ENCODE measurements around the gene PPIE.

DNA sequence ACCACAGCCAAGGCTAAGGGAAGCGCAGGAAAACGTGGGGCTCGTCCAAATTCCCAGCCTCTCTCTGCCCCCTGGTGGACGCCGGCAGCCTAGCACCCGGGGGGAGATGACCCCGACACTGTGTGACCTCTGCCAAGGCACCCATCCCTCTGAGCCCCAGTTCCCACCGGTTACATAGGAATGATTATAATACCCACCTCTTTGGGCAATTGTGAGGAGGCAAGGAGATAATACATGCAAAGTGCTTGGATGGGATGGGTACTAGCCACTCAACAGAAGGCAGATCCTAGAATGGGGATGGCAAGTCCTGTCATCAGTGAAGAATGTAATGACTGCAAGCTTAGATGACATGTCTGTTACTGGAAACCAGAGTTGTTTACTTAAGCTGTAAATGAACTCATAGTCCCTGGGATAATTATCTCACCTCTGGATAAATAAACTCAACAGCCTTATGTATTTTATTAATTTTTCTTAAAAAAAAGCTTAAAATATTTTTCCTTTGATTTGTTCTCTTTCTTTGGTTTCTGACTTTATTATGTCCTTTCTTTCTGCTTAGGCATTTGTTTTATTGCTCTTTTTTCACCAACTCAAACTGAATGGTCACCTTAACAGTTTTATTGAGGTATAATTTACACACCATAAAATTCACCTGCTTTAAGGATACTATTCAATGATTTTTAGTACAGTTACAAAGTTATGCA lies 61.2 kb downstream of the PPIE start:
- TF ChIP-seq, protein P1, sequence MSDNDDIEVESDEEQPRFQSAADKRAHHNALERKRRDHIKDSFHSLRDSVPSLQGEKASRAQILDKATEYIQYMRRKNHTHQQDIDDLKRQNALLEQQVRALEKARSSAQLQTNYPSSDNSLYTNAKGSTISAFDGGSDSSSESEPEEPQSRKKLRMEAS (IDR thresholded peaks at IDR 0.05; ENCODE audit: low read depth): no peak
- no peak for TF ChIP-seq NRF1 (IDR thresholded peaks at IDR 0.05; ENCODE audit: low read depth, low read length)
- TF ChIP-seq, protein P2, sequence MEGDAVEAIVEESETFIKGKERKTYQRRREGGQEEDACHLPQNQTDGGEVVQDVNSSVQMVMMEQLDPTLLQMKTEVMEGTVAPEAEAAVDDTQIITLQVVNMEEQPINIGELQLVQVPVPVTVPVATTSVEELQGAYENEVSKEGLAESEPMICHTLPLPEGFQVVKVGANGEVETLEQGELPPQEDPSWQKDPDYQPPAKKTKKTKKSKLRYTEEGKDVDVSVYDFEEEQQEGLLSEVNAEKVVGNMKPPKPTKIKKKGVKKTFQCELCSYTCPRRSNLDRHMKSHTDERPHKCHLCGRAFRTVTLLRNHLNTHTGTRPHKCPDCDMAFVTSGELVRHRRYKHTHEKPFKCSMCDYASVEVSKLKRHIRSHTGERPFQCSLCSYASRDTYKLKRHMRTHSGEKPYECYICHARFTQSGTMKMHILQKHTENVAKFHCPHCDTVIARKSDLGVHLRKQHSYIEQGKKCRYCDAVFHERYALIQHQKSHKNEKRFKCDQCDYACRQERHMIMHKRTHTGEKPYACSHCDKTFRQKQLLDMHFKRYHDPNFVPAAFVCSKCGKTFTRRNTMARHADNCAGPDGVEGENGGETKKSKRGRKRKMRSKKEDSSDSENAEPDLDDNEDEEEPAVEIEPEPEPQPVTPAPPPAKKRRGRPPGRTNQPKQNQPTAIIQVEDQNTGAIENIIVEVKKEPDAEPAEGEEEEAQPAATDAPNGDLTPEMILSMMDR (IDR thresholded peaks at IDR 0.05): peak; percentile 86
- TF ChIP-seq CHD2 (IDR thresholded peaks at IDR 0.05; ENCODE audit: low read length, partially characterized antibody): no peak
- no peak for TF ChIP-seq JUND (IDR thresholded peaks at IDR 0.05)
- TF ChIP-seq POLR2AphosphoS5 (IDR thresholded peaks at IDR 0.05; ENCODE audit: low read depth, low read length): no peak
- no peak for TF ChIP-seq FOXM1 (IDR thresholded peaks at IDR 0.05; ENCODE audit: low read depth)
- TF ChIP-seq MXI1 (IDR thresholded peaks at IDR 0.05; ENCODE audit: low read depth, low read length): no peak

All from SK-N-SH (cell line).